Muscle of arm (tissue), 14 donors: ENCODE measurements around the gene ERG. TPM values are rescaled to one million over a fixed set of nuclear protein-coding genes. Genes with fewer than 3 reads are reported as not detected.
A peak's percentile ranks its signal among the peaks of the same experiment; 100 is the strongest.

Source experiments
- DNase-seq: peaks from one replicate; pipeline ENCODE4 v3.0.0-alpha.2; 2013
- long read RNA-seq, 11 donors: transcript quantifications; one replicate each; lab custom pipeline, GENCODE V29; 2026
- polyA plus RNA-seq, 12 donors: library from polyadenylated mRNA; unstranded; fragments of 120-200 nt; gene quantifications; one replicate each; pipeline ENCODE4 v1.2.1, GENCODE V29; 2013; ENCODE audit not compliant: insufficient read length in 12 of 12

ERG gene, protein sequence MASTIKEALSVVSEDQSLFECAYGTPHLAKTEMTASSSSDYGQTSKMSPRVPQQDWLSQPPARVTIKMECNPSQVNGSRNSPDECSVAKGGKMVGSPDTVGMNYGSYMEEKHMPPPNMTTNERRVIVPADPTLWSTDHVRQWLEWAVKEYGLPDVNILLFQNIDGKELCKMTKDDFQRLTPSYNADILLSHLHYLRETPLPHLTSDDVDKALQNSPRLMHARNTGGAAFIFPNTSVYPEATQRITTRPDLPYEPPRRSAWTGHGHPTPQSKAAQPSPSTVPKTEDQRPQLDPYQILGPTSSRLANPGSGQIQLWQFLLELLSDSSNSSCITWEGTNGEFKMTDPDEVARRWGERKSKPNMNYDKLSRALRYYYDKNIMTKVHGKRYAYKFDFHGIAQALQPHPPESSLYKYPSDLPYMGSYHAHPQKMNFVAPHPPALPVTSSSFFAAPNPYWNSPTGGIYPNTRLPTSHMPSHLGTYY
- 10 to 100 TPM in 11 of 12 donors, not detected in 1; 14.2 to 34.0 (median 18.8) TPM for polyA plus RNA-seq
- long read RNA-seq, donor 1, result 0 reads
- long read RNA-seq, donor 2, full-length matches to known transcripts, result 2 of 2 reads
- long read RNA-seq, donor 2, partial matches to known transcripts, result 0 of 2 reads
- long read RNA-seq, donor 2, other reads (novel, unspliced or antisense), result 0 of 2 reads
- long read RNA-seq, donor 3, result 0 reads
- long read RNA-seq, donor 4, full-length matches to known transcripts, result 3 of 3 reads
- long read RNA-seq, donor 4, partial matches to known transcripts, result 0 of 3 reads
- long read RNA-seq, donor 4, other reads (novel, unspliced or antisense), result 0 of 3 reads
- long read RNA-seq, donor 5, full-length matches to known transcripts, result 5 of 5 reads
- long read RNA-seq, donor 5, partial matches to known transcripts, result 0 of 5 reads
- long read RNA-seq, donor 5, other reads (novel, unspliced or antisense), result 0 of 5 reads
- long read RNA-seq, donor 6, result 0 reads
- long read RNA-seq, donor 7, result 0 reads
- long read RNA-seq, donor 8, full-length matches to known transcripts, result 2 of 2 reads
- long read RNA-seq, donor 8, partial matches to known transcripts, result 0 of 2 reads
- long read RNA-seq, donor 8, other reads (novel, unspliced or antisense), result 0 of 2 reads
- long read RNA-seq, donor 9, result 0 reads
- long read RNA-seq, donor 10, full-length matches to known transcripts, result 3 of 3 reads
- long read RNA-seq, donor 10, partial matches to known transcripts, result 0 of 3 reads
- long read RNA-seq, donor 10, other reads (novel, unspliced or antisense), result 0 of 3 reads
- long read RNA-seq, donor 11, full-length matches to known transcripts, result 2 of 2 reads
- long read RNA-seq, donor 11, partial matches to known transcripts, result 0 of 2 reads
- long read RNA-seq, donor 11, other reads (novel, unspliced or antisense), result 0 of 2 reads

- DNase-seq, result no peak
Observed at GRCh38 chr21:38498057-38498833, at the start of gene ERG. Gene ERG, minus strand, starts transcription at chr21:38498477. Its CDS starts 97 bp downstream, at chr21:38498380.

- no peak for DNase-seq
Observed at GRCh38 chr21:38544661-38545060, 46.4 kb upstream of the ERG start.

GRCh38 chr21:38542263-38542662, 44.0 kb upstream of the ERG start:
- no peak for DNase-seq

DNA sequence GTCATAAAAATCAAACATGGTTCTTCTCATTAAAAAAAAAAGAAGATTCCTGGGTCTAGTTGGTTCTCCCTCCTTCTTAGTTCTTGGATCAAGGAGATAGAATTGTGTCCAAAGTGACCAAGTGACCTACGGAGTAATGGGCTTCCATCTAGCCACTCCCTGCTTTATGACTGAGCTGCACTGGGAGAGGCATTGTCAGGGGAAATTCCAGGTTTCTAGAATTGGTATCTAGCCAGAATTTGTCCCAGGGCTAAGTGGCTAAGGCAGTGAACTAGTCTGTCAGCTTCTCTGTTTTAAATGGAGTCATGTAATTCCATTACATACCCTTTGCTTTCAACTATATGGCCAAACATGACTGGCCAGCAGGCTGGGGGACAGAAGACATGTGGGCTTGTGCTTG, 40.1 kb upstream of the ERG start:
- no peak for DNase-seq

GRCh38 chr21:38534591-38534990, 36.3 kb upstream of the ERG start:
- no peak for DNase-seq

DNA sequence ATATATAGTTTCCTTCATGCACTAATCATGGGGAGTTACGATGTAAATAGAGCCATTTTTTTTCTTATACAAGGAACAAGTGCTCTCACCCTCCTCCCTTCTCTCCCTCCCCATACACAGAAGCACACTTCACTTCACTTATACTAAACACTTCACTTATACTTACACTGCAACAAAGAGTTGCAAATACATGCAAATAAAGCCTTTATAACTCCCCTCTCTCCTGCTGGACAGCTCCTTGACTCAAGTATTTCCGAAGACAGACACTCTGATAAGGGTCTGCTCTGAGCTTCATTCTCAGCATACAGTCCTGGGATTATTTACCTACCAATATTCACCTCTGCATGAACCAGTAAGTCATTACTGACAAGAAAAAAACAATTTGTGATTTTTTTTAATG, 35.6 kb upstream of the ERG start:
- DNase-seq, result no peak

- DNase-seq, result peak; percentile 82
Observed at GRCh38 chr21:38531591-38531990, 33.3 kb upstream of the ERG start.

DNA sequence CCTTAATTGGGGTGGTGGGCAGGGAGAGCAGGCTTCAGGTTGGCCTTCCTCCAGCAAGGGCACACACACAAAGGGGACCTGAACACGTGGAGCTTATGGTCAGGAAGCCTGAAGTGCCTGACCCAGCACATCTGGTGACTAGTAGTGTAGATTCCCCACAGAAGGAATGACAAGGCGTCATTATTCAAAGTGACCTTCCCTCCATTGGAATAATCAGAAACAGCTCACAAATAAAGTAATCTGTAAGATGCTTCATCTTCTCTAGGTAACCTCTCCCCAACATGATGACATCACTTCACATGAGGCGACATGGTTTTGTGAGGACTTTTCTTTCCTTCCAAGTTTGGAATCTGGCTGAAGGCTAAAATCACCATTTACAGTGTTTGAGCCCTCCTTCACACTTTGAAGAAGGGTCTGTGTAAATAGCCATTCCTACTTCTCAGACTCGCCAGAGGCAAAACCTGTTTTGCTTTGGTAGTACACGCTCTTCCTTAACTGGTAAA, 32.8 kb upstream of the ERG start:
- DNase-seq, result peak; percentile 20

- DNase-seq, result no peak
Observed at GRCh38 chr21:38527737-38528136, 29.5 kb upstream of the ERG start.

GRCh38 chr21:38525454-38525853, 27.2 kb upstream of the ERG start:
- DNase-seq, result no peak

GRCh38 chr21:38524168-38525153, 26.2 kb upstream of the ERG start:
- no peak for DNase-seq

DNA sequence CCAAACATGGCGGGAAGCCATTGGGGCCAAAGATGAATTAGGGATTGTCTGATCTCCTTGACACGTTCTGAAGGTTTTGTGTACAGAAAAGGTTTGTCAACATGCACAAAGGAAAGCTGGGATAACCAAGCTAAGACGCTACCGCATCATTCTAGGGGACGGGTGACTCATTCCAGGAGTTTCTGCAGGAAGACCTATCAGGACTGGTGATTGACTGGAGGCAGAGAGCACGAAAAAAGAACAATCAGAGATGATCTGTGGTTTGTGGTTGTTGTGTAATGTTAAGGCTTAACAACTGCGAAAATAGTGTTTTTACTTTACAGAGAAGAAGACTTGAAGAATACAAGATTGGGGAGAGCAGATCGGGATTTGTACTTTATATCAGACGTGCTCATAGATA, 22.2 kb upstream of the ERG start:
- no peak for DNase-seq

DNA sequence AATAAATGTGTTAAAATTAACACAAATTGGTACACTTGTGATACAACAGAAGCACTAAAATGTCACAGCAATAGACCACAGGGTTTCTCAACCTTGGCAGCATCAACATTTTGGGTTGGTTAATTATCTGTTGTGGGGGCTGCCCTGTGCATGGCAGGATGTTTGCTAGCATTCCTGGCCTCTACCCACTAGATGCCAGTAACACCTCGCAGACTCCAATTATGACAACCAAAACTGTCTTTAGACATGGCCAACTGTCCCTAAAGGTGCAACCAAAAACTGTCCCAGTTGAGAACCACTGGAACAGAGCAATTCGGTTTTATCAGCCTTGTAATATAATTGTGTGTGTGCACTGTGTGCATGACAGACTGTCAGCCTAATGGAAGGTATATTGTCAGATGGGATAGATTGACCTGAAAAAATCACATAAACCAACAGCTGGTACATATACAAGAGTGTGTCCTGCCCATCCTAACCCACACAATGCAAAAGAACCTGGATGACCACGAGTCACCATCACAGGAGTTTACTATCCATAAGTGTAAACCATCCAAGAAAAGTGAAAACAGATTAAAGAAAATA, 13.5 kb upstream of the ERG start:
- no peak for DNase-seq

- no peak for DNase-seq
Observed at GRCh38 chr21:38511198-38511597, 12.9 kb upstream of the ERG start.

- DNase-seq, result no peak
Observed at GRCh38 chr21:38507374-38507942, 9.2 kb upstream of the ERG start.

- no peak for DNase-seq
Observed at GRCh38 chr21:38506661-38507281, 8.5 kb upstream of the ERG start.

- peak; percentile 70 for DNase-seq
Observed at GRCh38 chr21:38505654-38506523, 7.6 kb upstream of the ERG start.
